ENCODE measurements around the gene COL26A1. TPM values are rescaled to one million over a fixed set of nuclear protein-coding genes. Genes with fewer than 3 reads are reported as not detected.
"Not testable (repeated sequence)": the region's sequence is repeated elsewhere in the genome, so short reads cannot be mapped to it uniquely, and the experiment has no call there.

The COL26A1 gene
- total and polyA plus RNA-seq, 5 donors = 0.09 to 0.11 TPM; not detected in 3

DNA sequence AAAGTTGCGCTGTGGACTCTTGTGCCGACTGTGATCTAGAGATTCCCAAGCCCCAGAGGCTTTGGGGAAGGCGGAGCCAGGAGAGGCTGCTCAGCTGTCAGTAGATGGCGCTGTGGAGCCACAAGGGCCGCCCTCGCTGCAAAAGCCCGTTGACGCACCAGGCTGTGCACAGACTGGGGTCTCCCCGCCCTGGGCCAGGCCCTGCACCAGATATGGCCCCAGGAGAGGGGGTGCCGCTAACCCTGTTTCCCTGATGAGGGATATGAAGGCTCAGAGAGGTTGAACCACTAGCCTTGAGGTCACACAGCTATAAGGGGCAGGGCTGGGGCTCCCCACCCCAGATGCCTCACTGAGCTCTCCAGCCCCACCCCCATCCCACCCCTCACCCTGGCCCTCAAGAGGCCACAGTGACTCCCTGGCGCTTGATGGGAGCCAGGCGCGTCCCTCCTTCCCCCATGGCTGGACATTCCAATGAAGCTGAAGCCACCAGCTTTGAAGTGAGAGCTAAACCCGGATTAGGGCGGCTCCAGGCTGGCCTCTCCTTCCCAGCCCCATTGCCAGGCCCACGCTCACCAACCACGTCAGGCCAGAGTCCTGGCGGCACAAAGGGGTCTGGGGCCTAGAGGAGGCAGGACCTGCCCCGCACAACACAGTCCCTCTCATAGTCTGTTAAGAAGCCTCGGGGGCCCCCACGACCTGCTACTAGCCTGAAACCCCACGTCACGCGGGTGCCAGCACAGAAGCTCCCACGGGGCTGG lies 240.0 kb downstream of the COL26A1 start:
- Histone ChIP-seq H3K4me1 (ENCODE audit: control insufficient read depth, insufficient read depth, low read length) (no peaks in the 10 kb centered on the region), H3K27me3 (ENCODE audit: control insufficient read depth, insufficient read depth) (no peaks in the 10 kb centered on the region), H3K4me3 (ENCODE audit: low read length) (no peak overlapping the region), H3K9me3 (ENCODE audit: control insufficient read depth, low read length) (no peaks in the 10 kb centered on the region), H3K27ac (ENCODE audit: low read length) (no peak overlapping the region)
- intact Hi-C loops (cut with DNase I) = loop anchor here in 2 of 4 donors (5.0 to 10.0 kb wide), 3 partner anchors 82 to 670 kb away; partner anchors contain the start of gene CUX1 (in 1 of the 2)
- ATAC-seq = peak; percentile 87 to 90
- peak; percentile 80 to 90 (median 89) for DNase-seq
- 34% methylated on average over 25 of the region's 25 CpGs for WGBS

DNA sequence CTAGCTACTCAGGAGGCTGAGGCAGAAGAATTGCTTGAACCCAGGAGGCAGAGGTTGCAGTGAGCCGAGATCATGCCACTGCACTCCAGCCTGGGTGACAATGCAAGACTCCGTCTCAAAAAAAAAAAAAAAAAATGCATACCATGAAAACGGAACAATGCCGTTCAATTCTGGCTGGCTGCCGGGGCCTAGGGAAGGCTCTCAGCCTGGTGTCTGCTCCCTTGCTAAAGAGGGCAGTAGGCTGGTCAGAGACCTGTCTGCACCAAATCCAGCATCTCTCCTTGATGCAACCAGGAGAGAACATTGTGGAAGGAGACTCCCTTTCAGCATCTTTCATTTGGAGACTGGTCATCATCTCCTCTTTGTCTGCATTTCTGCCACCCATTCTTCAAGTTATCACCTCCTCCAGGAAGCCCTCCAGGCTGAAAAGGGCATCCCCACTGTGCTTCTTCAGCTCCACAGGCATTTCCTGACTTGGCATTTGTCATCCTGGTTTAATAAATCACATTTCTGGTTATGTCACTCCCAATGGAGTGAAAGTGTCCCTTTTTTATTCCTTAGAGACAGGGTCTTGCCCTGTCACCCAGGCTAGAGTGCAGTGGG lies 241.8 kb downstream of the COL26A1 start:
- 76% methylated on average over 5 of the region's 5 CpGs for WGBS
- intact Hi-C loops (cut with DNase I) = loop anchor here in 2 of 4 donors (5.0 to 10.0 kb wide), 3 partner anchors 80 to 668 kb away; partner anchors contain the start of gene CUX1 (in 1 of the 2)
- Histone ChIP-seq H3K27me3 (ENCODE audit: control insufficient read depth, insufficient read depth) (no peaks in the 10 kb centered on the region), H3K4me3 (ENCODE audit: low read length) (no peak overlapping the region), H3K4me1 (ENCODE audit: control insufficient read depth, insufficient read depth, low read length) (no peaks in the 10 kb centered on the region), H3K27ac (ENCODE audit: low read length) (no peak overlapping the region), H3K9me3 (ENCODE audit: control insufficient read depth, low read length) (no peaks in the 10 kb centered on the region)
- no peak for DNase-seq
- ATAC-seq = no peak

DNA sequence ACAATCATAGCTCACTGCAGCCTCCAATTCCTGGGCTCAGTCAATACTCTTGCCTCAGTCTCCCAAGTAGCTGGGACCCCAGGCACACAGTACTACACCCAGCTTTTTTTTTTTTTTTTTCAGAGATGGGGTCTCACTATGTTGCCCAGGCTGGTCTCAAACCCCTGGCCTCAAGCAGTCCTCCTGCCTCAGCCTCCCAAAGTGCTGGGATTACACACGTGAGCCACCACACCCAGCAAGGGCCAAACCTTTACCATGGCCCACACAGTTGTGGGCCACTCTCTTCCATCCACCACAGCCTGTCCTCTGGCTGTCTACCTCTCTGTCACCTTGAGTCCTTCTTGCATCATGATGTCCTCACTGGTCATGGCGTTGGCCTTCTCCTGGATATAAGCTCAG lies 242.3 kb downstream of the COL26A1 start:
- not testable (repeated sequence) for DNase-seq; H3K27ac ChIP-seq (ENCODE audit: low read length); H3K4me3 ChIP-seq (ENCODE audit: low read length); H3K4me1 ChIP-seq (ENCODE audit: control insufficient read depth, insufficient read depth, low read length); H3K9me3 ChIP-seq (ENCODE audit: control insufficient read depth, low read length); H3K27me3 ChIP-seq (ENCODE audit: control insufficient read depth, insufficient read depth); ATAC-seq
- intact Hi-C loops (cut with DNase I) = loop anchor here in 2 of 4 donors (5.0 to 10.0 kb wide), 3 partner anchors 80 to 667 kb away; partner anchors contain the start of gene CUX1 (in 1 of the 2)
- 87% methylated on average over 2 of the region's 2 CpGs for WGBS

DNA sequence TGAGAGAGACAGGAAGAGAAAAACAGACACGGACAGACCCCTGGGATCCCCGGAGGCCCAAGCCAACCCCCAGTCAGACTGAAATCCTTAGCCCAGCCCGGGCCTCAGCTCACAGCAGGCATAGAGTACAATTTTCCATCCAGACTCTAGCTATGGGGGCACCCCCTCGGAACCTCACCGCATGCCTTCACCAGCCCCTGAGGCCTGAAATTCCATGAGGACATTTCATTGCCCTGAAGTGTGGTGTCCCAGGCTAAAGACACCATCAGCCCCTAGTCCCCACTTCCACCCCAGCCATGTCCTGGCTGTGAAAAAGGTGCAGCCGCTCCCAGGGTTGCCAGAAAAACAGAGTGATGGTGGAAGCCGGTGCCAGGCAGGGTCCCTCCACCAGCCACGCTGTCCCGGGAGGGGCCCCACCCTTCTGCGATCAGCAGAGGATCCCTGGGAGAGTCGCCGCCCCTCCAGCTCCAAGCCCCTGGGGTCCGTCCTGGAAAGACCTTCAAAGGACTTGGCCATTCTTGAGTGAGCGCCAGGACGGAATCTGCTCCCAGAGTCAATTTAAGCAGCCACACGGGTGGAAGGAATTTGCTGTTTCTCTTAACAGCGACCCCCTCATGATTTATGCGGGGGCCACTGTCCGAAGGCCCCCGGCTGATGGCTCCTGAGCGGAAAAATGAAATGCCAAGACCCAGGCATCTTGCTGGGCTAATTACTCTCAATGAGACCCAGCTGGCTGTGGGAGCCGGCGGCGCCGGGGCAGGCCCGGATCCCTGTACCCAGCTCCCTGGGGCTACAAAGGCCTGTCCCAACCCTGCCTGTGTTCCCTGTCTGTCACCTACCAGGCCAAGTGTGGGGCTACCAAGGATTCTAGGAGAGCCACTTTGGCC lies 243.2 kb downstream of the COL26A1 start:
- intact Hi-C loops (cut with DNase I) = loop anchor here in 2 of 4 donors (10.0 kb wide), 2 partner anchors 79 to 209 kb away; partner anchors contain the start of gene CUX1 (in 1 of the 2)
- Histone ChIP-seq H3K4me3 (ENCODE audit: low read length) (no peak overlapping the region), H3K9me3 (ENCODE audit: control insufficient read depth, low read length) (no peaks in the 10 kb centered on the region), H3K27ac (ENCODE audit: low read length) (no peak overlapping the region), H3K4me1 (ENCODE audit: control insufficient read depth, insufficient read depth, low read length) (no peaks in the 10 kb centered on the region), H3K27me3 (ENCODE audit: control insufficient read depth, insufficient read depth) (no peaks in the 10 kb centered on the region)
- ATAC-seq = no peak
- no peak for DNase-seq
- WGBS = 81% methylated on average over 26 of the region's 26 CpGs

DNA sequence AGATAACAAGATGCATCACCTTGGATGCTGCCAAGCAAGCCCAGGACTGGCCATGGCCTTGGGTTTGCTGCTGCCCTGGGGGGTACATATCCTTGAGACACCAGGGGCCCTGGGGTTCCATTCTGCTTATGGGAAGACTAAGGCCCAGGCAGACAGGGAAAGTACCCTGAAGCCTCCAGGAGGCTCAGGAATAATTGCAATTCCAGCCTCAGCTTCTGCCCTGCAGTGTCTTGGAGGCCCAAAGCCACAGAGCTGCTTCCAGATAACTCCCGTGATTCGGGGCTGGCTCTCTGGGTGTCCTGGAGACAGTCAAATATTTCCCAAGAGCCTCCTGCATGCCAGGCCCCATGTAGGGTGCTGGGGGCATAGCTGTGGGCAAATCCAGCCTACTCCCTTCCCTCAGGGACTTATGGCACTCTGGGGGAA lies 243.8 kb downstream of the COL26A1 start:
- Histone ChIP-seq H3K4me1 (ENCODE audit: control insufficient read depth, insufficient read depth, low read length) (no peaks in the 10 kb centered on the region), H3K9me3 (ENCODE audit: control insufficient read depth, low read length) (no peaks in the 10 kb centered on the region), H3K27me3 (ENCODE audit: control insufficient read depth, insufficient read depth) (no peaks in the 10 kb centered on the region), H3K27ac (ENCODE audit: low read length) (no peak overlapping the region), H3K4me3 (ENCODE audit: low read length) (no peak overlapping the region)
- intact Hi-C loops (cut with DNase I) = loop anchor here in 2 of 4 donors (10.0 kb wide), 2 partner anchors 78 to 208 kb away; partner anchors contain the start of gene CUX1 (in 1 of the 2)
- ATAC-seq = no peak
- 75% methylated on average over 2 of the region's 2 CpGs for WGBS
- DNase-seq = no peak

Other genes with a start within 250 kb of the COL26A1 start
- gene SERPINE1, start 235.8 kb upstream of the COL26A1 start, total RNA-seq = 10 to 100 TPM in 1 of 4 donors, 1 to 10 TPM in 3; 1.2 to 11.9 (median 2.2) TPM
- 4.5 TPM for gene SERPINE1, start 235.8 kb upstream of the COL26A1 start, polyA plus RNA-seq
- gene AP1S1, start 208.4 kb upstream of the COL26A1 start, total RNA-seq = 10 to 100 TPM; 10.7 to 14.3 (median 12.0) TPM
- gene AP1S1, start 208.4 kb upstream of the COL26A1 start, polyA plus RNA-seq = 20.9 TPM
- not detected for gene VGF, start 197.3 kb upstream of the COL26A1 start, total RNA-seq
- 0.07 TPM for gene VGF, start 197.3 kb upstream of the COL26A1 start, polyA plus RNA-seq
- not detected for gene NAT16, start 182.6 kb upstream of the COL26A1 start, total RNA-seq
- not detected for gene NAT16, start 182.6 kb upstream of the COL26A1 start, polyA plus RNA-seq
- not detected for gene MOGAT3, start 161.8 kb upstream of the COL26A1 start, total RNA-seq
- gene MOGAT3, start 161.8 kb upstream of the COL26A1 start, polyA plus RNA-seq = not detected
- 10 to 100 TPM; 34.8 to 52.8 (median 44.0) TPM for gene PLOD3, start 145.3 kb upstream of the COL26A1 start, total RNA-seq
- 31.2 TPM for gene PLOD3, start 145.3 kb upstream of the COL26A1 start, polyA plus RNA-seq
- 10 to 100 TPM; 51.5 to 62.8 (median 55.5) TPM for gene ZNHIT1, start 144.7 kb upstream of the COL26A1 start, total RNA-seq
- 108 TPM for gene ZNHIT1, start 144.7 kb upstream of the COL26A1 start, polyA plus RNA-seq
- 1 to 10 TPM; 2.4 to 3.4 (median 3.0) TPM for gene CLDN15, start 125.1 kb upstream of the COL26A1 start, total RNA-seq
- gene CLDN15, start 125.1 kb upstream of the COL26A1 start, polyA plus RNA-seq = 4.2 TPM
- 100 to 1,000 TPM; 245 to 315 (median 279) TPM for gene FIS1, start 117.8 kb upstream of the COL26A1 start, total RNA-seq
- gene FIS1, start 117.8 kb upstream of the COL26A1 start, polyA plus RNA-seq = 297 TPM
- gene IFT22, start 41.1 kb upstream of the COL26A1 start, total RNA-seq = 10 to 100 TPM; 22.0 to 34.7 (median 26.9) TPM
- 35.0 TPM for gene IFT22, start 41.1 kb upstream of the COL26A1 start, polyA plus RNA-seq